B cell (primary cell): ENCODE data around the gene RFC3.

Experiments
- CTCF ChIP-seq: fragments of 200-600 bp; IDR thresholded peaks from one replicate; pipeline ENCODE4 v1.8.0; 2022; ENCODE audit warnings: antibody characterized with exemption, mild to moderate bottlenecking
- EZH2 ChIP-seq: IDR thresholded peaks from 2 replicates; pipeline ENCODE4 v1.6.1; 2012; ENCODE audit warnings: borderline replicate concordance, low read depth, mild to moderate bottlenecking, moderate library complexity, low read length; ENCODE audit not compliant: insufficient read depth, poor library complexity, severe bottlenecking

- TF ChIP-seq CTCF: no peak
- TF ChIP-seq EZH2: no peak
Measured at GRCh38 chr13:33846303-33847062, 28.5 kb downstream of the RFC3 start.
